Calu3 (cell line): ENCODE measurements around the gene RHCE. TPM values are rescaled to one million over a fixed set of nuclear protein-coding genes. Genes with fewer than 3 reads are reported as not detected.
"Not testable (repeated sequence)": the region's sequence is repeated elsewhere in the genome, so short reads cannot be mapped to it uniquely, and the experiment has no call there.

Experiments used
- BruUV-seq: library from RNA; stranded (reverse); fragments of 400-500 nt; replicated peaks from 2 replicates; lab custom pipeline; 2021; lab: Mats Ljungman, UMichigan
- CTCF ChIA-PET: fragments of 300-600 bp; sonication (Branson Sonifier 250); formaldehyde crosslinking; loops from one replicate; lab custom pipeline; 2022; ENCODE audit warnings: antibody characterized with exemption; lab: Charles Lee
- DNase-seq: peaks from one replicate; pipeline ENCODE4 v3.0.0; 2022
- H3K27ac Mint-ChIP-seq: one replicate; pipeline ENCODE4 v1.8.0; 2022; ENCODE audit warnings: mixed read lengths; ENCODE audit not compliant: unreplicated experiment
- H3K27me3 Mint-ChIP-seq: one replicate; pipeline ENCODE4 v1.8.0; 2022; ENCODE audit warnings: mixed read lengths; ENCODE audit not compliant: unreplicated experiment
- H3K36me3 Mint-ChIP-seq: one replicate; pipeline ENCODE4 v1.8.0; 2022; ENCODE audit warnings: mild to moderate bottlenecking, moderate library complexity, mixed read lengths; ENCODE audit not compliant: insufficient read depth, unreplicated experiment
- H3K4me1 Mint-ChIP-seq: one replicate; pipeline ENCODE4 v1.8.0; 2022; ENCODE audit warnings: mild to moderate bottlenecking, low read depth, mixed read lengths; ENCODE audit not compliant: unreplicated experiment
- H3K4me3 Mint-ChIP-seq: one replicate; pipeline ENCODE4 v1.8.0; 2022; ENCODE audit warnings: mild to moderate bottlenecking, low read depth, moderate library complexity, mixed read lengths; ENCODE audit not compliant: unreplicated experiment
- H3K9me3 Mint-ChIP-seq: one replicate; pipeline ENCODE4 v1.8.0; 2022; ENCODE audit warnings: low read depth, mixed read lengths; ENCODE audit not compliant: unreplicated experiment
- intact Hi-C: fragments of 100-400 bp; cut with micrococcal nuclease; formaldehyde crosslinking; loops from one replicate; pipeline ENCODE4 v1.10.0; 2022; ENCODE audit not compliant: unreplicated experiment
- total RNA-seq: library from RNA; stranded (reverse); gene quantifications from 2 replicates; pipeline ENCODE4 v1.2.3, GENCODE V29; 2022

Gene RHCE
- total RNA-seq, 1 experiment from 2014 or later = not detected

- H3K4me3 Mint-ChIP-seq, BruUV-seq, H3K27ac Mint-ChIP-seq, H3K4me1 Mint-ChIP-seq, CTCF ChIA-PET, H3K36me3 Mint-ChIP-seq, DNase-seq, H3K9me3 Mint-ChIP-seq, intact Hi-C loops, H3K27me3 Mint-ChIP-seq: not testable (repeated sequence)
Observed at GRCh38 chr1:25327864-25328790, 92.5 kb downstream of the RHCE start.

- H3K36me3 Mint-ChIP-seq, BruUV-seq, H3K27ac Mint-ChIP-seq, DNase-seq, H3K4me1 Mint-ChIP-seq, H3K4me3 Mint-ChIP-seq, H3K27me3 Mint-ChIP-seq, H3K9me3 Mint-ChIP-seq, intact Hi-C loops, CTCF ChIA-PET: not testable (repeated sequence)
Observed at GRCh38 chr1:25324407-25324806, 96.2 kb downstream of the RHCE start.

- BruUV-seq, H3K9me3 Mint-ChIP-seq, H3K27me3 Mint-ChIP-seq, DNase-seq, CTCF ChIA-PET, H3K36me3 Mint-ChIP-seq, H3K4me3 Mint-ChIP-seq, intact Hi-C loops, H3K4me1 Mint-ChIP-seq, H3K27ac Mint-ChIP-seq: not testable (repeated sequence)
Observed at GRCh38 chr1:25322127-25322526, 98.5 kb downstream of the RHCE start.

- DNase-seq, H3K4me1 Mint-ChIP-seq, H3K4me3 Mint-ChIP-seq, intact Hi-C loops, BruUV-seq, H3K9me3 Mint-ChIP-seq, H3K27me3 Mint-ChIP-seq, H3K27ac Mint-ChIP-seq, CTCF ChIA-PET, H3K36me3 Mint-ChIP-seq: not testable (repeated sequence)
Observed at GRCh38 chr1:25320314-25320938, 100.2 kb downstream of the RHCE start.

- H3K9me3 Mint-ChIP-seq, H3K4me1 Mint-ChIP-seq, CTCF ChIA-PET, H3K27me3 Mint-ChIP-seq, H3K27ac Mint-ChIP-seq, BruUV-seq, DNase-seq, intact Hi-C loops, H3K36me3 Mint-ChIP-seq, H3K4me3 Mint-ChIP-seq: not testable (repeated sequence)
Observed at GRCh38 chr1:25312806-25313470, 107.7 kb downstream of the RHCE start.

Other genes with a start within 250 kb of the RHCE start
- gene SYF2, start 188.3 kb downstream of the RHCE start, total RNA-seq = 24.3 and 28.2 TPM in 2 replicates
- gene RSRP1, start 173.4 kb downstream of the RHCE start, total RNA-seq = 56.9 and 60.4 TPM in 2 replicates
- gene RHD, start 148.3 kb downstream of the RHCE start, total RNA-seq = not detected in 2 replicates
- 72.7 and 82.6 TPM in 2 replicates for gene TMEM50A, start 82.5 kb downstream of the RHCE start, total RNA-seq
- gene MACO1, start 10.1 kb upstream of the RHCE start, total RNA-seq = 14.1 and 16.4 TPM in 2 replicates
- 8.3 and 12.2 TPM in 2 replicates for gene LDLRAP1, start 122.8 kb upstream of the RHCE start, total RNA-seq
- 0.14 and 0.37 TPM in 2 replicates for gene MAN1C1, start 196.0 kb upstream of the RHCE start, total RNA-seq